NCI-H2171 treated with DMSO at 0.1 percent for 48 hours (cell line): ENCODE data around the gene ANKS1A.
"Not testable (repeated sequence)": the region's sequence is repeated elsewhere in the genome, so short reads cannot be mapped to it uniquely, and the experiment has no call there.

ENCODE experiments used
- DNase-seq: peaks from one replicate; lab custom pipeline; 2025; lab: John Stamatoyannopoulos, UW

Gene ANKS1A

GRCh38 chr6:35105078-35105477 lies 216.0 kb downstream of the ANKS1A start:
- no peak for DNase-seq

GRCh38 chr6:35106061-35106460 lies 217.0 kb downstream of the ANKS1A start:
- DNase-seq, result not testable (repeated sequence)

GRCh38 chr6:35107208-35107607 lies 218.2 kb downstream of the ANKS1A start:
- DNase-seq, result not testable (repeated sequence)

DNA sequence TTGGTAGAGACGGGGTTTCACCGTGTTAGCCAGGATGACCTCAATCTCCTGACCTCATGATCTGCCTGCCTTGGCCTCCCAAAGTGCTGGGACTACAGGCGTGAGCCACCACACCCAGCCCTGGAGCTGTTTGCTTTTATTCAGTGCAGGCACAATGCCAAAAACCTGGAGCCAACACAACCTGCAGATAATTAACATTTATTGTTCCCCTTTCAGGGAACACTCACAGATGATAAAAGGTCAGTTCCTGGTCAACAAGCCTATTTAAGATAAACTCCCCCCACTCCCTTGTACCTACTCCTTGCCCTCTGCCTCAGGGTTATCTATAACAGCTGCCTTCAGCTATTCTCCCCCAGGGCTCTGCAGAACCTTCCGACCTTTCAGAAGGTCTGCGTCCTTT lies 218.7 kb downstream of the ANKS1A start:
- not testable (repeated sequence) for DNase-seq

DNA sequence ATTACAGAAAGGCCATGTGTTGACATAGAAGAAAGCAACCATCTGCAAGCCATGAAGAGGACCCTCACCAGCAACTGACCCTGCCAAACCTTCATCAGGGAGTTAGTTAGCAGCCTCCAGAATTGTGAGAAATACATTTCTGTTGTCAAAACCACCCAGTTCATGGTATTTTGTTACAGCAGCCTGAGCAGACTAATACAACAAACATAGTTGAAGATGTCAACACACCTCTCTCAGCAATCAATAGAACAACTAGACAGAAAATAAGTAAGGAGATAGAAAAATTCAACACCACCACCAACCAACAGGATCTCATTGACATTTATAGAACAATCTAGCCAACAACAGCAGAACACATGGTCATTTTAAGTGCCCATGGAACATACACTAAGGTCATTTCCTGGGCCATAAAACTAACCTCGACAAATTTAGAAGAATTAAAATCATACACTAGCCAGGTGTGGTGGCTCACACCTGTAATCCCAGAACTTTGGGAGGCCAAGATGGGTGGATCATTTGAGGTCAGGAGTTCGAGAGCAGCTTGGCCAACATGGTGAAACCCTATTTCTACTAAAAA lies 219.3 kb downstream of the ANKS1A start:
- no peak for DNase-seq

DNA sequence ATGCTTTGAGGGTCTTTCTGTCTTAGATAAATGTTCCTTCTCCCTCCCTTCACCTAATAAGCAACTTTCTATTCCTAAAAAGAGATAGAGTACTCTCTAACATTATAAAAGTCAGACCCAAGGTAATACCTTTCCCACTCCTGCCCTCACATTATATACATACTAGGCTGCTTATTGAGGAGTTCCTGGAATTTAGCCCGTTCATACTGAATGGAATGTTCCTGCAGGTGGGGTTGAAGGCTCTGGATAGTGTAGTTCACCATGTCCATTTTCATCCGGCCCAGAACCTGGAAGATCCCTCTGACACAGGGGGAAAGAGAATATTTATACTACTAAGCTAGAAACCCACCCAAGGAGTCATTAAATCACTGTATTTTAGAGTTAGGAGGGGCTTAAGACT lies 231.7 kb downstream of the ANKS1A start:
- no peak for DNase-seq

DNA sequence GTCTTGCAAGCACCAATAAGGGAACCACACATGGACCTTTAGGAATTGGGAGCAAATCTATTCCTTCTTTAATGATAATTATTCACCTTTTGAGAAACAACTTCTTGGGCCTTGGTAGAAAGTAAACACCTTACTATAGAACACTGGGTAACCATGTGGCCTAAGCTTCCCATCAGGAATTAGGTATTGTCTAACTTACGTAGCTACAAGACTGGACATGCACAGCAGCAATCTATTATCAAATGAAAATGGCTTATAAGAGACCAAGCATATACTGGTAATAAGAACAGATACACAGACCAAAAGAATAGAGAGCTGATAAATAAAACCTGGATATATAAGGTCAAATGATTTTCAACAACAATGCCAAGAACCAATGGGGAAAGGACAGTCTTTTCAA lies 235.3 kb downstream of the ANKS1A start:
- DNase-seq, result no peak

DNA sequence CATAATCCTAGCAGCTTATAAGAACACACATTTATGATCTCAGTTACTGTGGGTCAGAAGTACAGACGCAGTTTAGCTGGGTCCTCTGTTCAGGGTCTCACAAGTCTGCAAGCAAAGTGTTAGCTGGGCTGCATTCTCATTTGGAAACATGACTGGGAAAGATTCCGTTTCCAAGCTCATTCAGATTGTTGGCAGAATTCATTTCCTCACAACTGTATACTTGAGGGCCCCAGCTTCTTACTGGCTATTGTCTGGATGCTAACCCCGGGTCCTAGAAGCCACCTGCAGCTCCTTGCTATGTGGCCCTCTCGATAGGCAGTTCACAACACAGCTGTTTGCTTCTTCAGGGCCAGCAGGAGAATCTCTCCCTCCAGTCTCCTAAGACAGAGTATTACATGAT lies 239.0 kb downstream of the ANKS1A start:
- no peak for DNase-seq

GRCh38 chr6:35128496-35128895 lies 239.4 kb downstream of the ANKS1A start:
- no peak for DNase-seq

GRCh38 chr6:35136185-35136584 lies 247.1 kb downstream of the ANKS1A start:
- DNase-seq, result no peak

DNA sequence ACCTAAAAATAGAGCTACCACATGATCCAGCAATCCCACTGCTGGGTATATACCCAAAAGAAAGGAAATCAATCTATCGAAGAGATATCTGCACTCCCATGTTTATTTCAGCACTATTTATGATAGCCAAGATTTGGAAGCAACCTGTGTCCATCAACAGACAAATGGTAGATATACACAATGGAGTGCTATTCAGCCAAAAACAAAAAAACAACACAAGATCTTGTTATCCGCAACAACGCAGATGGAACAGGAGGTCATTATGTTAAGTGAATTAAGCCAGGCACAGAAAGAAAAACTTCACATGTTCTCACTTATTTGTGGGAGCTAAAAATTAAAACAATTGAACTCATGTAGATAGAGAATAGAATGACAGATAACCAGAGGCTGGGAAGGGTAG lies 249.1 kb downstream of the ANKS1A start:
- not testable (repeated sequence) for DNase-seq

GRCh38 chr6:35139470-35139869 lies 250.4 kb downstream of the ANKS1A start:
- DNase-seq, result no peak

- peak; percentile 72 for DNase-seq
These were observed 251.0 kb downstream of the ANKS1A start for GRCh38 chr6:35139924-35140638.

DNA sequence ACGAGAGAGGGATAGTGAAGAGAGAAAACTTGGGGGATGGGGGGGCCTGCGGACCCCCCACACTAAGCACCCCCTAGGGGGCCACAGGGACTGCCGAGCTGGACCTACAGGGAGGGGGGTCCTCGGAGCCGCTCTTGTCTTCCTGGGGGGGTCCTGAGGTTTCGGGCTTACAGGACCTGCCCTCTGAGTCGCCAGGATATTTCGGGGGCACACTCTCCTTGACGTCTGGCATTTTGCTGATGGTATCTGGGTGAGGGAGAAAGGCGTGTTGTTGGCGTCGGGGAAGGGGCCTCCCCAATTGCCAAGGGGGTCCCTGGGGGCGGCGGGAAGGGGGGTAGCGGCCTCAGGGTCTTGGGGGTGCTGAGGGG lies 251.6 kb downstream of the ANKS1A start:
- no peak for DNase-seq
